SK-N-SH treated with all-trans-retinoic acid at 6 μM for 48 hours (cell line): Measurements from ENCODE around the gene ELP4.

Source experiments
- BACH2 ChIP-seq: fragments of 250-450 bp; sonication (Bioruptor Pico); IDR thresholded peaks from 2 replicates; pipeline ENCODE4 v1.9.0; 2021; ENCODE audit warnings: mild to moderate bottlenecking, borderline replicate concordance
- ESRRG ChIP-seq: fragments of 250-450 bp; sonication (Bioruptor Pico); IDR thresholded peaks from 2 replicates; pipeline ENCODE4 v1.6.1; 2021; ENCODE audit warnings: mild to moderate bottlenecking
- ISL1 ChIP-seq: fragments of 250-450 bp; sonication (Bioruptor Pico); IDR thresholded peaks from 2 replicates; pipeline ENCODE4 v2.1.2; 2022; ENCODE audit warnings: mild to moderate bottlenecking, moderate library complexity
- RARB ChIP-seq: fragments of 250-450 bp; sonication (Bioruptor Pico); IDR thresholded peaks from 2 replicates; pipeline ENCODE4 v1.8.0; 2021; ENCODE audit warnings: mild to moderate bottlenecking, moderate library complexity
- SNAI2 ChIP-seq: fragments of 250-450 bp; sonication (Bioruptor Pico); IDR thresholded peaks from 2 replicates; pipeline ENCODE4 v1.5.0; 2020; ENCODE audit warnings: mild to moderate bottlenecking, moderate library complexity
- TCF4 ChIP-seq: fragments of 250-450 bp; sonication (Bioruptor Pico); IDR thresholded peaks from 2 replicates; pipeline ENCODE4 v1.8.0; 2021; ENCODE audit warnings: mild to moderate bottlenecking, moderate library complexity, borderline replicate concordance
- ZFP30 ChIP-seq: fragments of 450-650 bp; formaldehyde crosslinking; IDR thresholded peaks from 2 replicates; pipeline ENCODE4 v1.5.0; 2022; ENCODE audit warnings: mild to moderate bottlenecking, moderate library complexity
- ZNF8 ChIP-seq: fragments of 450-650 bp; formaldehyde crosslinking; IDR thresholded peaks from 2 replicates; pipeline ENCODE4 v1.5.0; 2020; ENCODE audit warnings: mild to moderate bottlenecking, moderate library complexity

GRCh38 chr11:31770011-31770700, 260.6 kb downstream of the ELP4 start:
- TF ChIP-seq BACH2 (no peak), ISL1 (CRISPR knock-in tag) (no peak), SNAI2 (CRISPR knock-in tag) (no peak), ZNF8 (no peak), ZFP30 (no peak), RARB (CRISPR knock-in tag) (no peak), TCF4 (CRISPR knock-in tag) (no peak), ESRRG (CRISPR knock-in tag) (no peak)
